HG03378 (cell line): Measurements from ENCODE around the gene PRRG3.

Source experiments
- ATAC-seq: cut with Tn5 transposase; IDR thresholded peaks from one replicate; pipeline ENCODE4 v1.9.1; 2021; ENCODE audit warnings: mild to moderate bottlenecking, moderate library complexity; ENCODE audit not compliant: unreplicated experiment

The PRRG3 gene

DNA sequence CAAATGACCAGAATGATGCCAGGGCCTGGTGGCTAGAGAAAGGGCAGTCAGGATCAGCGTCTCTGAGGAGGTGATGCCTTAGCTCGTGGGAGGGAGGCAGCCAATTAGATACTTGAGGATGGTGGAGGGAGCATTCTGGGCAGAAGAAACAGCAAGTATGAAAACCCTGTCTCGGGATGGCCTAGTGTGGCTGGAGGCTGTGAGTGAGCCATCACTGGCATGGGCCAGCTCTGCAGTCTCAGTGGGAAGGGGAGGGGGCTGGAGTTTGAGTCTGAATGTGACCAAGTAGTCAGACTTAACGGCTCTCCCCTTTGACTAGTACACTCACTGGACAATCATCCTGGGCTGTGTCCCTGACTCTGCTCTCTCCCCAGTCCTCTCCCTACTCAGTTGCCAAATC lies 46.3 kb downstream of the PRRG3 start:
- ATAC-seq, result no peak

DNA sequence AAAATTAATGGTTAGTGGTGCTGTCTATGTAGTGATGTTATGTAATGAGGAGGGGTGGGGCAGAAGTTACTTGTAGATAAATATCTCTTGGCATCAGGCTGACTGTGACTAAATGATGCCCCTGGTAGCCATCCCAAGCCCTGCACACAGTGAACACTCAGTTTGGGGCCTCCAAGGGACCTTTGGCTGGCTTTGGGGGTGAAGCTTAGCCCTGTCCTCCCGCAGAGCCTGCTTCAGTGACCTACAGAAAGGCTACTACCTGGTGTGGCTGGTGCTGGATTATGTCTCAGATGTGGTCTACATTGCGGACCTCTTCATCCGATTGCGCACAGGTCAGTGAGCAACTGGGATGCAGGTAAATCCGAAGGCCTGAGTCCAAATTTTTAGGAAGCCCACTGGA lies 47.1 kb downstream of the PRRG3 start:
- no peak for ATAC-seq

DNA sequence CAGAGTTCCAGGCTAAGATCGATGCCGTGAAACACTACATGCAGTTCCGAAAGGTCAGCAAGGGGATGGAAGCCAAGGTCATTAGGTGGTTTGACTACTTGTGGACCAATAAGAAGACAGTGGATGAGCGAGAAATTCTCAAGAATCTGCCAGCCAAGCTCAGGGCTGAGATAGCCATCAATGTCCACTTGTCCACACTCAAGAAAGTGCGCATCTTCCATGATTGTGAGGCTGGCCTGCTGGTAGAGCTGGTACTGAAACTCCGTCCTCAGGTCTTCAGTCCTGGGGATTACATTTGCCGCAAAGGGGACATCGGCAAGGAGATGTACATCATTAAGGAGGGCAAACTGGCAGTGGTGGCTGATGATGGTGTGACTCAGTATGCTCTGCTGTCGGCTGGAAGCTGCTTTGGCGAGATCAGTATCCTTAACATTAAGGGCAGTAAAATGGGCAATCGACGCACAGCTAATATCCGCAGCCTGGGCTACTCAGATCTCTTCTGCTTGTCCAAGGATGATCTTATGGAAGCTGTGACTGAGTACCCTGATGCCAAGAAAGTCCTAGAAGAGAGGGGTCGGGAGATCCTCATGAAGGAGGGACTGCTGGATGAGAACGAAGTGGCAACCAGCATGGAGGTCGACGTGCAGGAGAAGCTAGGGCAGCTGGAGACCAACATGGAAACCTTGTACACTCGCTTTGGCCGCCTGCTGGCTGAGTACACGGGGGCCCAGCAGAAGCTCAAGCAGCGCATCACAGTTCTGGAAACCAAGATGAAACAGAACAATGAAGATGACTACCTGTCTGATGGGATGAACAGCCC lies 48.6 kb downstream of the PRRG3 start:
- no peak for ATAC-seq

DNA sequence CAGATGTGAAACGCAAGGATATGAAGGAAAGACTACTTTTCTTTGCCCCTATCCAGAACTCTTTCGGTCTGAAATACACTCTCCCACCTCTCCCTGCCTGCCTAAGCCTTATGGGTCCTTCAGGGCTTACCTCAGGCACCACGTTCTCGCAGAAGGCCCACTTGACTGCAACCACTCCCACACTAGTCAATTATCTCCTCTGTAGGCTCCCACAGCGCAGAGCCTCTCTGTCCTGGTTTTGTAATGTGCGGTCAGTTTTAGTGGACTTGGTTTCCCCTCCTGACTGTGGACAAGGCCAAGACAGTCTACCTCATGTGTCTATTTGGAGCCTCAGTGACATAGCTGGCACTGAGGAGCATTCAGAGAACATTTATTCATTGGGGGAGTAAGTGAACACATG lies 50.4 kb downstream of the PRRG3 start:
- ATAC-seq, result no peak

DNA sequence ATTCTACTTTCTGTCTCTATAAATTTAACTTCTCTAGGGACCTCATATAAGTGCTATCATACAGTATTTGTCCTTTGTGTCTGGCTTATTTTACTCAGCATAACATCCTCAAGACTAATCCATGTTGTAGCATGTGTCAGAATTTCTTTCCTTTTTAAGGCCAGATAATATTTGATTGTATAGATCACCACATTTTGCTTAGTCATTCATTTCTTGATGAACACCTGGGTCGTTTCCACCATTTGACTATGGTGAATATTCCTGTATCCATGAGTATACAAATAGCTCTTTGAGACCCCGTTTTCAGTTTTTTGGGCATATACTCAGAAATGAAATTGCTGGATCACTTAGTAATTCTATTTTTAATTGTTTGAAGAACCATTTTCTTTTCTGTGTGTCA lies 51.2 kb downstream of the PRRG3 start:
- ATAC-seq, result no peak

DNA sequence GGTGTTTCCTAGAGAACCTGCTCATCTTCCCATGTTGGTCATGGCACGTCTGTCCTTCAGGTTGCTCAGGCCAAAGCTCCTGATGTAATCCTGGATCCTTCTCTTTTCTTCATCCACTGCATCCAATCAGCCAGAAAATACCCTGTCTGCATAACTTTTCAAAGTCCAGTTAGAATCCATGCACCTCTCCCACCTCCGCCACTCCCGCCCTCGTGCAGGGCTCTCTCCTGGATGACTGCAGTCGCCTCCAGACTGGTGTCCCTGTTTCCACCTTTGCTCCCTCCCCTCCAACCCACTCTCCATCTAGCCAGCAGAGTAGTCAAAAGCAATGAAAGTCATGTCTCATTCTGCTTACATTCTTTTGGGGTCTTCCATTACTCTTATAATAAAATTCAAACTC lies 55.3 kb downstream of the PRRG3 start:
- ATAC-seq, result no peak

DNA sequence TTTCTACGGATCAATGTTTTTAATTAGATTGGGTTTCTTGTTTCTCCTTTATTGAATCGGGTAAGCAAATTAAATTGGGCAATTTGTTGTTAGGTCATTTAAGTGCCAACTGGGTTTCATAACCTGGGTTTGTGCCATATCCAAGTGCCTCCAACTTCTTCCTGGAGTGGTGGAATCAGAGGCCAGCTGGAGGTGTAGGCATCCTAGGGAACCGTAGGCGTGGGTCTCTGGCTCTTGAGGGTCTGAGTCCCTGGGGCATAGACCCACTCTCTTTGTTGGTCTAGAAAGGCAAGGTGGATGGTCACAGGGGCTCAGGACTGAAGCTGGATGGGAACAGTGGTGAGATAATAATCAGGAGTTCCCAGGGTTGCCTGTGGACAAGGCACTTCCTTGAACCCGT lies 57.6 kb downstream of the PRRG3 start:
- no peak for ATAC-seq

DNA sequence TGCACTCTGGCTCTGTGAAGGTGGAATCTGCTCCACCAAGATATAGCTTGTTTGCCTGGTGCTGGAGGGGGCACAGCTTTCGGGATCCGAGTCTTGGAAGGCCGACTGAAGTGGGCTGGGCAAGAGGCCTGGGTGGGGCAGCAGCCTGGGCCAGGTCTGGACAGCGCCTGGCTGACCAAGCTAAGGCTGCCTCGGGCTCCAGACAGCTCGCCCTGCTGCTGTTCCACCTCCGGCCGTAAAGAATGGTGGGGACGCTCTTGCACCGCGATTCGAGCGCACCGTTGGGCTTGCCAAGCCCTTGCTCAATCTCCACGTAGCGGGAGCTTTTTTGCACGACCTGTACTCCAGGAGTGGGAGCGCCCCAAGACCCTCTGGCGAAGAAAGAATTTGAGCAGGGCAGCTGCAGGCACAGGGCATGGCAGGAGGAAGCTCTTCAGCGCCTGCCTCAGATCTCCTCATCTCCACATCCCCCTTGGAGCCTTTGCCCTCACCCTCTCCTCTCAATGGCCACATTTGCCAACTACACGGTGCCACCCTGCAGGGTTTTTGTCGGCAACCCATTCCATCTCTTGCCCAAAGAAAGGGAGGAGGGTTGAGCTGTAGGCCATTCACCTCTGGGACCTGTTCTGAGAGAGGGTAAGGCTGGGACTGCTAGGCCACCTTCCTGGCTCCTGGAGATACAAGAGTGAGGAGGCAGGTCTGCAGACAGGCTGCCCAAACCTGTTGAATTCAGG lies 58.2 kb downstream of the PRRG3 start:
- peak; percentile 77 for ATAC-seq

DNA sequence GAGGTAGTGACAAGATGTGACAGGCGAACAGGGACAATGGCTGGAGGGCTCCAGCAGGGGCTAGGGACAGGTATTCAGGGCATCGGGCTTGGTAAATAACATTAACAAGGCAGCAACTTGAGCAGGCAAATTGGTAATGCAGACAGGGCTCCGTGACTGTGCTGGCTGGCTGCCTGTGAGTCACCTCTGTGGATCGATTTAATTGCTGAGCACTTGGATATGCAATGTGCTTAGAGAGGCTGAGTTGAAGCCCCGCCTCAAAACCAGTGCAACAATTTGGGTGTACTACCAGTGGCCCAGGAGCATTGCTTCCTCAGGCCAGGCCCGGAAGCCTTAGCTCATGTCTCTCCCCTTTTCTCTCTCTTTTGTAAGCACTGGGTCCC lies 58.8 kb downstream of the PRRG3 start:
- ATAC-seq, result no peak

DNA sequence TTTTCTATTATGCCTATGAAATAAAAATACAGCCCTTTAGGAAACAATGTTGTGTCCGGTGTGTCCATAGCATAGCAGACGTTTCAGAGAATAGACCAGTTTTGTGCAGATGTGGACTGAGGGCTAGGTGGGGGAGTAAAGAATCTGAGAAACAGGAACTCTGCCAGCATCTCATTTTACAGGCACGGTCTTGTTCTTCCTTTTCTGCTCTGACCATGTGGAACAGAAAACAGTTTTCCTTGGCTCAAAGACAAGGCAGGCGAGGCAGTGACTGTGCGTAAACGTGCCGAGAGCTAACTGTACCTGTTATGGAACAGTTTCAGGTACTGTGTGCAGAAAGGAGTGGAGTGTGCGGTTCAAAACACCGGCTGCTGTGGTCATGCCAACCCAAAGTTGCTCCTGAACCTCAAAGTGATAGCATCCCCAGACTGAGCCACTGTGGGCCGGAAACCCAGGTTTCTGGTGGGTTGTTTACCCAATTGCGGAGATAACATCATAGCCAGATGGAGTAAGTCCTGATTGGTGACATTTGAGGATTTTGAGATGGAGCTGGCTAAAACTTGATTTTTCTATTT lies 59.5 kb downstream of the PRRG3 start:
- ATAC-seq, result no peak
